ENCODE results near the gene TMEM79.

TMEM79 gene

GRCh38 chr1:156284112-156284511 lies at the start of gene TMEM79:
Gene TMEM79, plus strand, starts transcription at chr1:156284325. Its CDS starts 902 bp downstream, at chr1:156285227.
- no peak for DNase-seq

- no peak for DNase-seq
Observed at GRCh38 chr1:156236164-156236563, 48.0 kb upstream of the TMEM79 start.

- DNase-seq: no peak
Observed at GRCh38 chr1:156238248-156238647, 45.9 kb upstream of the TMEM79 start.

- no peak for DNase-seq
Observed at GRCh38 chr1:156241311-156241811, 42.8 kb upstream of the TMEM79 start.

GRCh38 chr1:156241926-156242325 lies 42.2 kb upstream of the TMEM79 start, which contains the start of gene BGLAP:
Gene BGLAP, plus strand, starts transcription at chr1:156242184. Its CDS starts 48 bp downstream, at chr1:156242232.
- no peak for DNase-seq

- no peak for DNase-seq
Observed at GRCh38 chr1:156242738-156243137, 41.4 kb upstream of the TMEM79 start.

GRCh38 chr1:156244126-156244525 lies 40.0 kb upstream of the TMEM79 start:
- no peak for DNase-seq

GRCh38 chr1:156244712-156245111 lies 39.4 kb upstream of the TMEM79 start:
- no peak for DNase-seq

GRCh38 chr1:156245451-156246232 lies 38.5 kb upstream of the TMEM79 start:
- no peak for DNase-seq

- DNase-seq: no peak
Observed at GRCh38 chr1:156246241-156246780, 37.8 kb upstream of the TMEM79 start.

- DNase-seq: no peak
Observed at GRCh38 chr1:156246781-156247459, 37.2 kb upstream of the TMEM79 start.

- no peak for DNase-seq
Observed at GRCh38 chr1:156247460-156248322, 36.4 kb upstream of the TMEM79 start, which contains the start of gene PAQR6. Gene PAQR6, minus strand, starts transcription at chr1:156248056. Its CDS starts 1,325 bp downstream, at chr1:156246731.

GRCh38 chr1:156248323-156248683 lies 35.8 kb upstream of the TMEM79 start:
- no peak for DNase-seq

- no peak for DNase-seq
Observed at GRCh38 chr1:156249593-156249992, 34.5 kb upstream of the TMEM79 start.

GRCh38 chr1:156251527-156251926 lies 32.6 kb upstream of the TMEM79 start:
- DNase-seq: no peak

GRCh38 chr1:156253634-156254033 lies 30.5 kb upstream of the TMEM79 start:
- DNase-seq: no peak

GRCh38 chr1:156257711-156258110 lies 26.4 kb upstream of the TMEM79 start:
- DNase-seq: no peak

- no peak for DNase-seq
Observed at GRCh38 chr1:156258859-156259258, 25.3 kb upstream of the TMEM79 start.

- DNase-seq: no peak
Observed at GRCh38 chr1:156259805-156260204, 24.3 kb upstream of the TMEM79 start.

GRCh38 chr1:156260896-156261295 lies 23.2 kb upstream of the TMEM79 start:
- DNase-seq: no peak

- DNase-seq: no peak
Observed at GRCh38 chr1:156262461-156263287, 21.5 kb upstream of the TMEM79 start.

- DNase-seq: no peak
Observed at GRCh38 chr1:156263288-156263655, 20.9 kb upstream of the TMEM79 start.

Measured in NCI-H1417 treated with DMSO at 0.1 percent for 48 hours (cell line).